Measurements from ENCODE around the gene FAF1. TPM values are rescaled to one million over a fixed set of nuclear protein-coding genes. Genes with fewer than 3 reads are reported as not detected.

Gene FAF1
- total RNA-seq, 2 experiments from 2014 or later, result 42.3 to 114 TPM

GRCh38 chr1:50438945-50439344, 521.1 kb downstream of the FAF1 start:
- Histone ChIP-seq H3K4me1 (ENCODE audit: insufficient read depth, low read length, poor library complexity, severe bottlenecking) (no peaks in the 10 kb centered on the region), H3K27ac (ENCODE audit: low read depth, low read length, poor library complexity, severe bottlenecking) (no peak overlapping the region), H3K4me2 (ENCODE audit: low read length) (no peak overlapping the region), H3K79me2 (ENCODE audit: insufficient read depth, low read depth, low read length) (no peaks in the 10 kb centered on the region), H3K36me3 (ENCODE audit: insufficient read depth, low read length) (peaks cover 36% of the 10 kb centered on the region), H2AFZ (ENCODE audit: low read length) (no peak overlapping the region), H3K9me2 (ENCODE audit: insufficient read depth, low read length) (no peaks in the 10 kb centered on the region), H3K9me3 (ENCODE audit: low read length) (no peaks in the 10 kb centered on the region), H3K4me3 (ENCODE audit: low read depth, low read length, poor library complexity, severe bottlenecking) (no peak overlapping the region), H4K20me1 (ENCODE audit: insufficient read depth, low read length) (no peaks in the 10 kb centered on the region)
- no peak for TF ChIP-seq CTCF (conservative IDR thresholded peaks at IDR 0.05; ENCODE audit: low read length)
- TF ChIP-seq EZH2phosphoT487 (IDR thresholded peaks at IDR 0.05; ENCODE audit: borderline replicate concordance, low read depth, low read length), result no peak
- ChIA-PET POLR2A (interaction anchor here (0.6 kb wide), 1 partner anchor 201 kb away, joined by 3 read pairs; no protein-coding TSS in a partner anchor), CTCF (ENCODE audit: unreplicated experiment) (no interaction called here)
- intact Hi-C loops (cut with micrococcal nuclease; ENCODE audit: unreplicated experiment), result no loop called here
- no TSS peak for BruUV-seq (replicated peaks)
- no peak for DNase-seq (ENCODE audit: low spot score)

- H3K79me2 ChIP-seq (ENCODE audit: insufficient read depth, low read depth, low read length), result no peaks in the 10 kb centered on the region
- peaks cover 34% of the 10 kb centered on the region for H3K36me3 ChIP-seq (ENCODE audit: insufficient read depth, low read length)
- no peak for TF ChIP-seq CTCF (conservative IDR thresholded peaks at IDR 0.05; ENCODE audit: low read length)
- no peak for TF ChIP-seq EZH2phosphoT487 (IDR thresholded peaks at IDR 0.05; ENCODE audit: borderline replicate concordance, low read depth, low read length)
- no peaks in the 10 kb centered on the region for H3K4me1 ChIP-seq (ENCODE audit: insufficient read depth, low read length, poor library complexity, severe bottlenecking)
- no peaks in the 10 kb centered on the region for H3K9me3 ChIP-seq (ENCODE audit: low read length)
- POLR2A ChIA-PET, result interaction anchor here (0.6 kb wide), 1 partner anchor 119 kb away, joined by 5 read pairs; no protein-coding TSS in a partner anchor
- H3K9me2 ChIP-seq (ENCODE audit: insufficient read depth, low read length), result no peaks in the 10 kb centered on the region
- H2AFZ ChIP-seq (ENCODE audit: low read length), result no peak overlapping the region
- intact Hi-C loops (cut with micrococcal nuclease; ENCODE audit: unreplicated experiment), result no loop called here
- H3K4me2 ChIP-seq (ENCODE audit: low read length), result no peak overlapping the region
- BruUV-seq (replicated peaks), result no TSS peak
- no peaks in the 10 kb centered on the region for H4K20me1 ChIP-seq (ENCODE audit: insufficient read depth, low read length)
- CTCF ChIA-PET (ENCODE audit: unreplicated experiment), result no interaction called here
- H3K27ac ChIP-seq (ENCODE audit: low read depth, low read length, poor library complexity, severe bottlenecking), result no peak overlapping the region
- no peak for DNase-seq (ENCODE audit: low spot score)
- no peak overlapping the region for H3K4me3 ChIP-seq (ENCODE audit: low read depth, low read length, poor library complexity, severe bottlenecking)
These were observed 523.6 kb downstream of the FAF1 start for GRCh38 chr1:50436489-50436888.

- intact Hi-C loops (cut with micrococcal nuclease; ENCODE audit: unreplicated experiment), result no loop called here
- CTCF ChIA-PET (ENCODE audit: unreplicated experiment), result no interaction called here
- POLR2A ChIA-PET, result interaction anchor here (1.1 kb wide), 1 partner anchor 15 kb away, joined by 3 read pairs; no protein-coding TSS in a partner anchor
These were observed 530.1 kb downstream of the FAF1 start for GRCh38 chr1:50430010-50430405.

More at GRCh38 chr1:50430010-50430405, 530.1 kb downstream of the FAF1 start:
- TF ChIP-seq EZH2phosphoT487 (IDR thresholded peaks at IDR 0.05; ENCODE audit: borderline replicate concordance, low read depth, low read length) (no peak), CTCF (conservative IDR thresholded peaks at IDR 0.05; ENCODE audit: low read length) (no peak)
- Histone ChIP-seq H3K27ac (ENCODE audit: low read depth, low read length, poor library complexity, severe bottlenecking) (no peak overlapping the region), H3K4me3 (ENCODE audit: low read depth, low read length, poor library complexity, severe bottlenecking) (no peak overlapping the region), H3K36me3 (ENCODE audit: insufficient read depth, low read length) (no peaks in the 10 kb centered on the region), H4K20me1 (ENCODE audit: insufficient read depth, low read length) (no peaks in the 10 kb centered on the region), H2AFZ (ENCODE audit: low read length) (no peak overlapping the region), H3K4me2 (ENCODE audit: low read length) (no peak overlapping the region), H3K9me3 (ENCODE audit: low read length) (no peaks in the 10 kb centered on the region), H3K4me1 (ENCODE audit: insufficient read depth, low read length, poor library complexity, severe bottlenecking) (no peaks in the 10 kb centered on the region), H3K79me2 (ENCODE audit: insufficient read depth, low read depth, low read length) (no peaks in the 10 kb centered on the region), H3K9me2 (ENCODE audit: insufficient read depth, low read length) (no peaks in the 10 kb centered on the region)
- DNase-seq (ENCODE audit: low spot score), result no peak
- no TSS peak for BruUV-seq (replicated peaks)

All from OCI-LY7 (cell line).